ENCODE results near the gene CBARP.

- TF ChIP-seq POLR2A (IDR thresholded peaks at IDR 0.05): no peak
- no peak for TF ChIP-seq CTCF (IDR thresholded peaks at IDR 0.05)
Measured at GRCh38 chr19:1281569-1282287, 43.9 kb upstream of the CBARP start.
